HepG2 (cell line): ENCODE measurements around the gene SSBP2. TPM values are rescaled to one million over a fixed set of nuclear protein-coding genes. Genes with fewer than 3 reads are reported as not detected.

Experiments
- ATAC-seq: fragments of 200-7000 bp; cut with Tn5 transposase; 3 replicates; pipeline ENCODE4 v1.9.1; 2020; ENCODE audit warnings: mild to moderate bottlenecking, moderate library complexity
- BruUV-seq: library from RNA; stranded (reverse); fragments of 400-500 nt; replicated peaks from 2 replicates; lab custom pipeline; 2021; lab: Mats Ljungman, UMichigan
- CTCF ChIA-PET: fragments of 300-600 bp; formaldehyde crosslinking; extraction: SDS; loops from one replicate; lab custom pipeline; 2021; ENCODE audit warnings: low total read pairs, inconsistent platforms, low intra/inter-chr PET ratio; lab: Yijun Ruan, JAX
- POLR2A ChIA-PET: fragments of 350-600 bp; sonication (Branson Sonifier 250); formaldehyde crosslinking; loops from one replicate; lab custom pipeline; 2020; ENCODE audit warnings: antibody characterized with exemption, inconsistent platforms; lab: Yijun Ruan, JAX
- DNase-seq: peaks from one replicate; pipeline ENCODE4 v3.0.0-alpha.2; 2015; ENCODE audit warnings: low spot score
- FAIRE-seq: peaks from 3 replicates; lab custom pipeline; 2011; peaks lifted over from hg19 to GRCh38; lab: Jason Lieb, UNC
- H2AFZ ChIP-seq: one replicate; pipeline ENCODE4 v1.6.1; 2011; ENCODE audit warnings: low read length, inconsistent platforms
- H3K27ac ChIP-seq: fragments of 300-600 bp; 3 replicates; pipeline ENCODE4 v1.8.0; 2011; ENCODE audit warnings: mixed run types, mild to moderate bottlenecking, mixed read lengths, low read length, inconsistent platforms; ENCODE audit not compliant: insufficient read depth; ENCODE audit errors: extremely low read length
- H3K27me3 ChIP-seq, 2 experiments: fragments of 200-600 bp in 1 of 2; 2 replicates in 1 of 2; 3 replicates in 1 of 2; pipeline versions ENCODE4 v1.6.0 to v1.8.0; 2011; ENCODE audit warnings: low read length in 2 of 2, mild to moderate bottlenecking in 2 of 2, moderate library complexity in 2 of 2, inconsistent platforms in 1 of 2; ENCODE audit not compliant: insufficient read depth in 2 of 2, control insufficient read depth in 1 of 2
- H3K36me3 ChIP-seq, 2 experiments: fragments of 200-600 bp in 1 of 2; replicated peaks in 1 of 2; 2 replicates in 1 of 2; 3 replicates in 1 of 2; pipeline versions ENCODE4 v1.5.1 to v1.8.0; 2011; ENCODE audit warnings: low read length in 2 of 2, inconsistent platforms in 1 of 2; ENCODE audit not compliant: insufficient read depth in 2 of 2, control insufficient read depth in 1 of 2
- H3K4me1 ChIP-seq: 2 replicates; pipeline ENCODE4 v1.5.1; 2012; ENCODE audit warnings: low read length, inconsistent platforms; ENCODE audit not compliant: insufficient read depth
- H3K4me2 ChIP-seq: 2 replicates; pipeline ENCODE4 v1.6.0; 2011; ENCODE audit warnings: low read depth, low read length, inconsistent platforms
- H3K4me3 ChIP-seq, 3 experiments: fragments of 200-600 bp in 1 of 3; sonication (generic), shearing (Covaris generic) in 1 of 3; replicated peaks in 1 of 3; 2 replicates each; pipeline ENCODE4 v1.5.1; 2011 to 2016; ENCODE audit warnings: low read length in 3 of 3, inconsistent platforms in 2 of 3, low read depth in 2 of 3, mild to moderate bottlenecking in 2 of 3, control low read depth in 1 of 3, mixed read lengths in 1 of 3; ENCODE audit not compliant: insufficient read depth in 1 of 3
- H3K79me2 ChIP-seq: one replicate; pipeline ENCODE4 v1.6.1; 2011; ENCODE audit warnings: low read length, inconsistent platforms; ENCODE audit not compliant: insufficient read depth
- H3K9ac ChIP-seq: 2 replicates; pipeline ENCODE4 v1.6.0; 2011; ENCODE audit warnings: mild to moderate bottlenecking, low read depth, low read length, inconsistent platforms; ENCODE audit not compliant: insufficient read depth
- H3K9me3 ChIP-seq: 2 replicates; pipeline ENCODE4 v1.5.1; 2012; ENCODE audit warnings: mild to moderate bottlenecking, low read length
- H4K20me1 ChIP-seq: 2 replicates; pipeline ENCODE4 v1.6.0; 2011; ENCODE audit warnings: inconsistent platforms, mild to moderate bottlenecking, low read length, moderate library complexity; ENCODE audit not compliant: insufficient read depth
- FOXM1 ChIP-seq: sonication (generic); formaldehyde crosslinking; IDR thresholded peaks from 2 replicates; pipeline ENCODE4 v1.5.0; 2020; ENCODE audit warnings: missing genetic modification reagents
- HES4 ChIP-seq: sonication (generic); formaldehyde crosslinking; IDR thresholded peaks from 2 replicates; pipeline ENCODE4 v1.9.0; 2021; ENCODE audit warnings: mild to moderate bottlenecking, missing genetic modification reagents, borderline replicate concordance
- KLF6 ChIP-seq: IDR thresholded peaks from 2 replicates; pipeline ENCODE4 v1.8.0; 2016; ENCODE audit warnings: missing biosample characterization, missing genetic modification reagents
- NR2F2 ChIP-seq: IDR thresholded peaks from 2 replicates; pipeline ENCODE4 v1.6.1; 2012; ENCODE audit warnings: low read depth, inconsistent platforms, borderline replicate concordance
- ZNF547 ChIP-seq: sonication (generic); formaldehyde crosslinking; IDR thresholded peaks from 2 replicates; pipeline ENCODE4 v1.5.1; 2020; ENCODE audit warnings: mild to moderate bottlenecking, missing genetic modification reagents
- ZNF768 ChIP-seq: sonication (generic); formaldehyde crosslinking; IDR thresholded peaks from 2 replicates; pipeline ENCODE4 v1.4.0; 2020; ENCODE audit warnings: missing genetic modification reagents
- ZUFSP ChIP-seq: sonication (generic); formaldehyde crosslinking; IDR thresholded peaks from 2 replicates; pipeline ENCODE4 v1.9.0; 2021; ENCODE audit warnings: missing genetic modification reagents, mild to moderate bottlenecking, borderline replicate concordance
- WGBS: methylation state at CpG from one replicate; pipeline ENCODE4 v1.1.6; 2017; ENCODE audit warnings: low lambda C conversion rate; 5-methylcytosine and 5-hydroxymethylcytosine counted together
- in situ Hi-C: cut with HindIII; loops from 2 replicates; pipeline ENCODE4 v1.10.0; 2017; ENCODE audit warnings: low pct_unique_long_range_greater_than_20kb; ENCODE audit not compliant: extremely low pct_ligation_motif_present
- intact Hi-C: fragments of 100-400 bp; cut with micrococcal nuclease; formaldehyde crosslinking; loops from one replicate; pipeline ENCODE4 v1.10.0; 2022; ENCODE audit not compliant: unreplicated experiment
- polyA plus RNA-seq, 8 experiments: library from polyadenylated mRNA; depleted of rRNA in 3 of 8; stranded (reverse) in 7 of 8; unstranded in 1 of 8; fragments of >200 nt; fragmentation: Illumina TruSeq in 4 of 8; extraction: Trizol in 4 of 8; gene quantifications; 2 replicates each; pipeline versions ENCODE4 v1.2.1 to v1.2.3, GENCODE V29; 2011 to 2016; ENCODE audit warnings: low read depth in 4 of 8, missing spikeins in 1 of 8, mixed read lengths in 1 of 8; ENCODE audit not compliant: insufficient read depth in 1 of 8
- total RNA-seq, 5 experiments: library from RNA; depleted of rRNA; stranded (reverse); fragments of >200 nt; fragmentation: Illumina TruSeq; extraction: Trizol; gene quantifications; 2 replicates each; pipeline ENCODE4 v1.2.3, GENCODE V29; 2016; ENCODE audit warnings: low read depth in 1 of 5

The SSBP2 gene
- total and polyA plus RNA-seq, 2 of the 13 experiments (the other 11 are each of a cell fraction or from before 2014, with no cell fraction given) = 0.16 TPM; not detected in 1

GRCh38 chr5:81488862-81489261 lies 262.0 kb downstream of the SSBP2 start (continued):
- no peak for TF ChIP-seq ZNF547
- TF ChIP-seq FOXM1 = no peak
- TF ChIP-seq KLF6 (CRISPR knock-in tag) = no peak
- TF ChIP-seq HES4 (CRISPR knock-in tag) = no peak
- TF ChIP-seq ZNF768 (CRISPR knock-in tag) = no peak

- DNase-seq (no peak), ATAC-seq (no peak), FAIRE-seq (no peak)
- Histone ChIP-seq H2AFZ (no peak overlapping the region), H3K4me3 (no peak overlapping the region), H3K36me3 (no peaks in the 10 kb centered on the region), H3K27ac (no peak overlapping the region), H3K9me3 (no peaks in the 10 kb centered on the region), H4K20me1 (no peaks in the 10 kb centered on the region), H3K4me1 (no peaks in the 10 kb centered on the region), H3K79me2 (no peaks in the 10 kb centered on the region), H3K9ac (no peak overlapping the region), H3K4me2 (no peak overlapping the region), H3K27me3 (no peaks in the 10 kb centered on the region)
- intact Hi-C loops = no loop called here
- in situ Hi-C loops = no loop called here
- no TSS peak for BruUV-seq
- ChIA-PET CTCF (no interaction called here), POLR2A (no interaction called here)
- WGBS = 18% methylated on average over 3 of the region's 3 CpGs
- TF ChIP-seq NR2F2 = no peak
- no peak for TF ChIP-seq ZUFSP (CRISPR knock-in tag)
These were observed 264.2 kb downstream of the SSBP2 start for GRCh38 chr5:81486711-81487110.
